Cardiac fibroblast (primary cell): Measurements from ENCODE around the gene RAC3.

Source experiments
- DNase-seq, 2 donors: peaks; one replicate each; pipeline versions ENCODE4 v3.0.0 to v3.0.0-alpha.2; 2010; ENCODE audit warnings: low read depth in 2 of 2
- H3K4me3 ChIP-seq, 2 donors: replicated peaks in 1 of 2; 1 replicate in 1 of 2; 2 replicates in 1 of 2; pipeline ENCODE4 v1.5.1; 2011; ENCODE audit warnings: low read depth in 2 of 2, low read length in 2 of 2, mild to moderate bottlenecking in 2 of 2, moderate library complexity in 1 of 2
- CTCF ChIP-seq: IDR thresholded peaks from one replicate; pipeline ENCODE4 v1.5.1; 2011; ENCODE audit warnings: low read depth, mild to moderate bottlenecking, low read length, inconsistent platforms

Gene RAC3

GRCh38 chr17:82082456-82082855 lies 51.0 kb downstream of the RAC3 start:
- no peak for TF ChIP-seq CTCF
- no peak for DNase-seq
- H3K4me3 ChIP-seq, result no peak overlapping the region

- no peak for TF ChIP-seq CTCF
- no peak for DNase-seq
- H3K4me3 ChIP-seq, result no peak overlapping the region
Measured at GRCh38 chr17:82083009-82083408, 51.5 kb downstream of the RAC3 start.
